CD4-positive, alpha-beta T cell (primary cell): ENCODE data around the gene STEAP3. TPM values are rescaled to one million over a fixed set of nuclear protein-coding genes. Genes with fewer than 3 reads are reported as not detected.

Experiments
- ATAC-seq: fragments of 200-7000 bp; cut with Tn5 transposase; one replicate; pipeline ENCODE4 v1.10.0; 2022; ENCODE audit warnings: mild to moderate bottlenecking; ENCODE audit not compliant: poor library complexity
- CTCF ChIA-PET: fragments of 350-600 bp; sonication (Branson Sonifier 250); formaldehyde crosslinking; loops from one replicate; lab custom pipeline; 2021; ENCODE audit warnings: antibody characterized with exemption, inconsistent platforms; lab: Charles Lee
- POLR2A ChIA-PET: fragments of 350-600 bp; sonication (Branson Sonifier 250); formaldehyde crosslinking; loops from one replicate; lab custom pipeline; 2021; ENCODE audit warnings: antibody characterized with exemption, inconsistent platforms; lab: Charles Lee
- DNase-seq, 14 experiments: peaks; one replicate each; pipeline ENCODE4 v3.0.0-alpha.2; 2013 to 2020; ENCODE audit warnings: mixed read lengths in 2 of 14
- H3K27ac ChIP-seq, 2 donors: one replicate each; pipeline versions ENCODE4 v1.5.1 to v1.7.0; 2013; ENCODE audit warnings: low read length in 2 of 2, low read depth in 1 of 2, mild to moderate bottlenecking in 1 of 2
- H3K27me3 ChIP-seq, 2 experiments: 1 replicate in 1 of 2; 2 replicates in 1 of 2; pipeline versions ENCODE4 v1.6.1 to v1.7.0; 2013; ENCODE audit warnings: low read length in 2 of 2, control low read depth in 1 of 2, mild to moderate bottlenecking in 1 of 2, moderate library complexity in 1 of 2; ENCODE audit not compliant: insufficient read depth in 2 of 2, control insufficient read depth in 1 of 2
- H3K36me3 ChIP-seq: one replicate; pipeline ENCODE4 v1.6.1; 2013; ENCODE audit warnings: low read length, control low read depth; ENCODE audit not compliant: insufficient read depth
- H3K4me1 ChIP-seq: one replicate; pipeline ENCODE4 v1.6.1; 2013; ENCODE audit warnings: low read length, control low read depth; ENCODE audit not compliant: insufficient read depth
- H3K4me3 ChIP-seq: one replicate; pipeline ENCODE4 v1.5.1; 2013; ENCODE audit warnings: mild to moderate bottlenecking, low read length, moderate library complexity
- H3K9me3 ChIP-seq, 2 experiments: 1 replicate in 1 of 2; 2 replicates in 1 of 2; pipeline versions ENCODE4 v1.6.1 to v1.7.0; 2013; ENCODE audit warnings: low read length in 2 of 2, mild to moderate bottlenecking in 2 of 2, control low read depth in 1 of 2, moderate library complexity in 1 of 2; ENCODE audit not compliant: control insufficient read depth in 1 of 2, insufficient read depth in 1 of 2
- H3K27ac Mint-ChIP-seq: one replicate; pipeline ENCODE4 v1.8.0; 2020; ENCODE audit warnings: mixed read lengths
- H3K27me3 Mint-ChIP-seq: one replicate; pipeline ENCODE4 v1.8.0; 2021; ENCODE audit warnings: mixed read lengths
- H3K36me3 Mint-ChIP-seq: one replicate; pipeline ENCODE4 v1.8.0; 2021; ENCODE audit warnings: low read depth, mixed read lengths
- H3K4me1 Mint-ChIP-seq: one replicate; pipeline ENCODE4 v1.8.0; 2021; ENCODE audit warnings: low read depth, mixed read lengths
- H3K4me3 Mint-ChIP-seq: one replicate; pipeline ENCODE4 v1.8.0; 2020; ENCODE audit warnings: mild to moderate bottlenecking, mixed read lengths
- H3K9me3 Mint-ChIP-seq: one replicate; pipeline ENCODE4 v1.8.0; 2020; ENCODE audit warnings: mixed read lengths
- CTCF ChIP-seq: fragments of 200-600 bp; IDR thresholded peaks from one replicate; pipeline ENCODE4 v1.8.0; 2022; ENCODE audit warnings: antibody characterized with exemption, mild to moderate bottlenecking
- intact Hi-C, 2 experiments: fragments of 100-400 bp; cut with DNase I in 1 of 2; cut with micrococcal nuclease in 1 of 2; formaldehyde crosslinking; loops; one replicate each; pipeline versions ENCODE4 v1.15.1 to v1.9.0; 2023 to 2025; cut with DNase I, micrococcal nuclease
- total RNA-seq, 174 experiments: library from RNA in 2 of 174; stranded (reverse) in 2 of 174; gene quantifications; one replicate each; pipeline ENCODE4 v1.2.3 and lab custom pipeline; 2021 to 2026

STEAP3 gene
- total RNA-seq, 2 experiments from 2014 or later: not detected

GRCh38 chr2:119208791-119209203, 14.8 kb upstream of the STEAP3 start:
- ChIA-PET POLR2A (no interaction called here), CTCF (no interaction called here)
- no peak for DNase-seq
- H3K4me3 Mint-ChIP-seq: no peak overlapping the region
- intact Hi-C loops: no loop called here
- H3K27me3 Mint-ChIP-seq: peaks cover 4% of the 10 kb centered on the region
- ATAC-seq: no peak
- no peak overlapping the region for H3K4me3 ChIP-seq
- H3K36me3 Mint-ChIP-seq: no peaks in the 10 kb centered on the region
- no peaks in the 10 kb centered on the region for H3K4me1 Mint-ChIP-seq
- H3K9me3 ChIP-seq: peaks cover 0 to 5% of the 10 kb centered on the region in 2 experiments
- no peak overlapping the region for H3K27ac Mint-ChIP-seq
- H3K36me3 ChIP-seq: no peaks in the 10 kb centered on the region
- no peak for TF ChIP-seq CTCF
- H3K9me3 Mint-ChIP-seq: no peaks in the 10 kb centered on the region
- H3K4me1 ChIP-seq: no peaks in the 10 kb centered on the region
- H3K27ac ChIP-seq: no peak overlapping the region
- H3K27me3 ChIP-seq: peaks cover 0 to 6% of the 10 kb centered on the region in 2 experiments

- H3K4me3 ChIP-seq: no peak overlapping the region
- intact Hi-C loops: no loop called here
- H3K27me3 ChIP-seq: peaks cover 0 to 4% of the 10 kb centered on the region in 2 experiments
- Mint-ChIP-seq H3K4me1 (no peaks in the 10 kb centered on the region), H3K4me3 (no peak overlapping the region), H3K9me3 (no peaks in the 10 kb centered on the region), H3K36me3 (no peaks in the 10 kb centered on the region), H3K27ac (no peak overlapping the region), H3K27me3 (peaks cover 4% of the 10 kb centered on the region)
- peaks cover 0 to 5% of the 10 kb centered on the region in 2 experiments for H3K9me3 ChIP-seq
- ATAC-seq (no peak), DNase-seq (no peak)
- H3K36me3 ChIP-seq: no peaks in the 10 kb centered on the region
- H3K27ac ChIP-seq: no peak overlapping the region
- POLR2A ChIA-PET: no interaction called here
- no peak for TF ChIP-seq CTCF
- CTCF ChIA-PET: no interaction called here
- no peaks in the 10 kb centered on the region for H3K4me1 ChIP-seq
These were observed 11.4 kb upstream of the STEAP3 start for GRCh38 chr2:119212139-119212800.

GRCh38 chr2:119214453-119215037, 9.1 kb upstream of the STEAP3 start:
- no peak overlapping the region for H3K4me3 ChIP-seq
- H3K4me1 ChIP-seq: no peaks in the 10 kb centered on the region
- ATAC-seq: no peak
- CTCF ChIA-PET: no interaction called here
- no peak overlapping the region for H3K27ac Mint-ChIP-seq
- peaks cover 4% of the 10 kb centered on the region in 2 experiments for H3K27me3 ChIP-seq
- H3K9me3 ChIP-seq: peaks cover 0 to 5% of the 10 kb centered on the region in 2 experiments
- H3K9me3 Mint-ChIP-seq: no peaks in the 10 kb centered on the region
- H3K36me3 Mint-ChIP-seq: no peaks in the 10 kb centered on the region
- TF ChIP-seq CTCF: no peak
- DNase-seq: no peak
- intact Hi-C loops: no loop called here
- peaks cover 9% of the 10 kb centered on the region for H3K27me3 Mint-ChIP-seq
- H3K4me3 Mint-ChIP-seq: no peak overlapping the region
- no peak overlapping the region for H3K27ac ChIP-seq
- no peaks in the 10 kb centered on the region for H3K4me1 Mint-ChIP-seq
- H3K36me3 ChIP-seq: no peaks in the 10 kb centered on the region
- POLR2A ChIA-PET: no interaction called here
